Activated CD4-positive, alpha-beta T cell treated with anti-CD3 and anti-CD28 coated beads for 24 hours (primary cell): Measurements from ENCODE around the gene TYROBP.

Experiments
- DNase-seq, 2 donors: peaks; one replicate each; pipeline ENCODE4 v3.0.0-alpha.2; 2020; ENCODE audit warnings: low read depth in 2 of 2

Gene TYROBP

DNA sequence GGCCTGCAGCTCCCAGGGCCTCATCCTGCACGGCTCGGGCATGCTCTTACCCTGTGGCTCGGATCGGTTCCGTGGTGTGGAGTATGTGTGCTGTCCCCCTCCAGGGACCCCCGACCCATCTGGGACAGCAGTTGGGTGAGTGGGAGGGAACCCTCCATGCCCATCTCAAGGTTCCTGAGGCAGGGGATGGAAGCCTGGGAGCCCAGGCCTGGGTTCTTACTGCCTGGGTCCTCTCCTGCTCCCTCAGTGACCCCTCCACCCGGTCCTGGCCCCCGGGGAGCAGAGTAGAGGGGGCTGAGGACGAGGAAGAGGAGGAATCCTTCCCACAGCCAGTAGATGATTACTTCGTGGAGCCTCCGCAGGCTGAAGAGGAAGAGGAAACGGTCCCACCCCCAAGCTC, 36.5 kb downstream of the TYROBP start:
- no peak for DNase-seq

DNA sequence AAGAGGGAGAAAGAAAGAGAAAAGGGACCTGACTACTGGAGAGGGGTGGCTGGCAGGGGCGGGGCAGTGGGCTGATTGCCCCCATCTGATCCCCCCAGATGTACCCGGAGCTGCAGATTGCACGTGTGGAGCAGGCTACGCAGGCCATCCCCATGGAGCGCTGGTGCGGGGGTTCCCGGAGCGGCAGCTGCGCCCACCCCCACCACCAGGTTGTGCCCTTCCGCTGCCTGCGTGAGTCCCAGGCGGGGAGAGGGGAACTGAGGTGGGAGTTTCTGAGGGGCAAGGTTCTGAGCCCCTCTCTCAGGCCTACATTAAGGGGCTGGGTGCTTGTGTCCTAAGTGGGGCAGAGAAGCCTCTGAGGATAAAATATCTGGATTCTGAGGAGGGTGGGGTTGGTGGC, 37.3 kb downstream of the TYROBP start:
- no peak for DNase-seq

DNA sequence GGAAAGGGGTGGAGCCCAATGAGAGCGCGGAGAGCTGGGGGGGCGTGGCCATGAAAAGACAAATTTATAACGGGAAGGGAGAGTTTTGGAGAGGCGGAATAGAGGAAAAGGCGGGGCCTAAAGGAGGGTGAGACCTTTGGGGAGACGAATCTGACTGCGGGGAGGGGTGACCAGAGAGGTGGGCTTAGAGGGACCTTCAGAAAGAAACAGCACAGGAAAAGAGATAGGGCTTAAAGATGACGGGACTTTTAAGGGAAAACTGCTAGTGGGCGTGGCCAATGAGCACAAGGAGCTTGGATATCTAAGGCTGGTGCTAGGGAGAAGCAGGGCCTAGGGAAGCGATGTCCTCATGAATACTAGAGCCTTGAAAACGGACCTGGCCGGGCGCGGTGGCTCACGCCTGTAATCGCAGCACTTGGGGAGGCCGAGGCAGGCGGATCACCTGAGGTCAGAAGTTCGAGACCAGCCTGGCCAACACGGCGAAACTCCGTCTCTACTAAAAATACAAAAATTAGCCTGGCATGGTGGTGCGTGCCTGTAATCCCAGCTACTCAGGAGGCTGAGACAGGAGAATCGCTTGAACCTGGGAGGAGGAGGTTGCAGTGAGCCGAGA, 37.9 kb downstream of the TYROBP start:
- peak in 1 of 2 donors; percentile 42 for DNase-seq

DNA sequence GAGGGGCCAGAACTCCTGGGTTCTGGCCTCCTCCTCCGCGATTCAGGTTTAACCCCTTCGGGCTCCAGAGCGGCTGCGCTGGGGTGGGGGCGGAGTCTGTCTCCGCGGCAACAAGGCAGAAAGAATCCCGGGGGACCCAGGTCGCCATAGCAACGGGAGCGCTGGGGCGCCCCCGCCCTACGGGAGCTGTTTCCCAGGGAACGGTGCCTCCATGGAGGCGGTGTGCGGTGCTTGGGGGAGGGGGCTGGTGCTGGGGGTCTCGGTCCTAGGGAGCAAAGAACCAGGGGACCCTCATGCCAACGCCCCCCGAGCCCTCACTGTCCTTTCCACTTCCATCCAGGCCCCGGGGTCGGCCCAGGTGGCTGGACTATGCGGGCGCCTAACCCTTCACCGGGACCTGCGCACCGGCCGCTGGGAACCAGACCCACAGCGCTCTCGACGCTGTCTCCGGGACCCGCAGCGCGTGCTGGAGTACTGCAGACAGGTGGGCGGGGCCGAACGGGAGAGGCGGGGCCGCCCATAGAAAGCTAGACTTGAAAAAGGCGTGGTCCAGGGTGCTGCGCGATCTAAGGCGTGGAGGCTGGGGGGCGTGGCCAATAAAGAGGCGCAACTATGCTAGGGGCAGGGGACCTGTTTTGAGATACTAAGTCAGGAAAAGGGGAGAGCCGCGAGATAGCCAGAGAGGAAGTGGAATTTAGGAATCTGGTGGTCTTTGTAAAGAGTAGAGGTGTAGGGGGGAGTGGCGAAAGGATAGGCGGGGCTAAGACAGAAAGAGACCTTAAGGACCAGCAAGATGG, 38.6 kb downstream of the TYROBP start:
- DNase-seq, result peak; percentile 66 to 79

DNA sequence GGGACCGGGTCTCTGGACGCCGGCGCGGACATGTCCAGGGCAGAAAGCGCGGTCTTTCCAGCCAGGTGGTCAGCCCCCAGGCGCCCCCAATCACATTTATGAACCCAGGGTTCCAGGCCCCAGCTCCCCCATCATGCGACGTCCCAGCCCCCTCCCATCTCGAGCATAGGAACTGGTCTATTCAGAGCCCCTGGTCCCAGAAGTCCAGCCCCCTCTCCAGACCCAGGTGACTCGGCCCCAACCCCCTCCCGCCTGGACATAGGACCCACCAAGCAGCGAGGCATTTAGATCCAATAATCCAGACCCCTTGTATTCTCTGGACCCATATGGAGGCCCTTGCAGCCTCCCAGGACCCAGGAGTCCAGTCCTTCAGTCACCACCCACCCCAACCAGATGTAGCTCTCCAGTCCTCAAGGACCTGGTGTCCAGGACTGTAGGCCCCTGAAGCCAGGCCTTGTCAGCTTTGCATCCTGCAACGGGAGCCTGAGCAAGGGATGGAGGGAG, 39.2 kb downstream of the TYROBP start:
- DNase-seq, result no peak

DNA sequence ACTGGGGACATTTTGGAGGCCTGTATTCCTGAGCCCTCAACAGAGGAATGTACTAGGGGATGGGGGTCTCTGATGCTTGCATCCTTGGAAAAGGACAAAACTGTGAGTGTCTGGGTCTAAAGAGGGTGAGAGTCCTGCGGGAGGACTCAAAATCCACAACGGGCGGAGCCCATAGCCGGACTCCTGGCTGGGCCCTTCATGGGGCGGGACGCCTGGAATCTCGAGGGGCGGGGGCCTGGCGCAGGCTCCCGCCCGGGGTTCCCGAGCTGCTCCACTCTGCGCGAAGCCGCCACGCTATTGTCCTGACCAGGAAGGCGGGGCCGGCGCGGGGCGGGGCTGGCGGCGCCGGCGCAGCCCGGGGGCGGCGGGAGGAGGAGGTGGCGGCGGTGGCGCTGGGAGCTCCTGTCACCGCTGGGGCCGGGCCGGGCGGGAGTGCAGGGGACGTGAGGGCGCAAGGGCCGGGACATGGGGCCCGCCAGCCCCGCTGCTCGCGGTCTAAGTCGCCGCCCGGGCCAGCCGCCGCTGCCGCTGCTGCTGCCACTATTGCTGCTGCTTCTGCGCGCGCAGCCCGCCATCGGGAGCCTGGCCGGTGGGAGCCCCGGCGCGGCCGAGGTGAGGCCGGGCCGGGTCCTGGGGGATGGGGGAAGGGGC, 39.8 kb downstream of the TYROBP start, which contains the start of gene APLP1:
Gene APLP1, plus strand, starts transcription at position 403 of the 651 bp plus-strand sequence. Its CDS starts 63 bp downstream, at position 466.
- DNase-seq, result peak; percentile 60 to 63

- DNase-seq, result no peak
These were observed 45.1 kb downstream of the TYROBP start for GRCh38 chr19:35863018-35863417.

DNA sequence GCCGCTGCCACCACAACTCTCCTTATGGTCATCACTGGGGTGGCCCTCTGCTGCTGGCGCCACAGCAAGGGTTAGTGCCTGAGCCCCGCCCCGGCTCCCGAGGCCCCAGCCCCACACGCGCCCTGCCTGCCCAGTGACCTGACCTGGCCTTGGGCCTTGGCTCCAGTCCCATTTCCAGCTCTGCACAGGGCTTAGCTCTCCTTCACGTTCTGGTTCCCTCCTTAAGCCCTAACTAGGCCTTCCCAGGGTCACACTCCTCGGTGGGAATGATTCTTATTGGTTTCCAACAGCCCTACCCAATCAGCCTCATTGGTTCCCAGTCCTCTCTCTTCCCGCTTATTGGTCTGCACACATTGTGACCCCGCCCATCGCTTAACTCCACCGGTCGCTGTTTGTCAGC, 45.6 kb downstream of the TYROBP start:
- DNase-seq, result no peak

DNA sequence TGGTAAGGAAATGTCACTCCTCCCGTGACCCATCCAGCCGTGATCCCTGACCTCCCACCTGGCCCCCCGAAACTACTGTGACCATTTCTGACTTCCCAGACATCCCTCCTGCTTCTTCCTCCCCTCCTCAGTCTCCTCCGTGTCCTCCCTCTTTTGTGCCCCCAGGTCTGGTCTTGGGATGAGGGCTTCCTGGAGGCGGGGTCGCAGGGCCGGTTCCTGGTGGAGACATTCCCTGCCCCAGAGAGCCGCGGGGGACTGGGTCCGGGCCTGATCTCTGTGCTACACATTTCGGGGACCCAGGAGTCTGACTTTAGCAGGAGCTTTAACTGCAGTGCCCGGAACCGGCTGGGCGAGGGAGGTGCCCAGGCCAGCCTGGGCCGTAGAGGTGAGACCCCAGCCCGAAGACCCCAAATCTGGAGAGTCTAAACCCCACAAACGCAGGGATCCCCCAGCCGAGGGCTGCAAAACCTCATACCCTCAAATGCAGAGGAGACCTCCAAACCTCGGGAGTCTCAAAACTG, 46.4 kb downstream of the TYROBP start:
- no peak for DNase-seq

GRCh38 chr19:35860818-35861639, 47.1 kb downstream of the TYROBP start:
- DNase-seq, result no peak

GRCh38 chr19:35860436-35860817, 47.7 kb downstream of the TYROBP start:
- no peak for DNase-seq

GRCh38 chr19:35859414-35859813, 48.7 kb downstream of the TYROBP start:
- no peak for DNase-seq

GRCh38 chr19:35858311-35858710, 49.8 kb downstream of the TYROBP start:
- no peak for DNase-seq

DNA sequence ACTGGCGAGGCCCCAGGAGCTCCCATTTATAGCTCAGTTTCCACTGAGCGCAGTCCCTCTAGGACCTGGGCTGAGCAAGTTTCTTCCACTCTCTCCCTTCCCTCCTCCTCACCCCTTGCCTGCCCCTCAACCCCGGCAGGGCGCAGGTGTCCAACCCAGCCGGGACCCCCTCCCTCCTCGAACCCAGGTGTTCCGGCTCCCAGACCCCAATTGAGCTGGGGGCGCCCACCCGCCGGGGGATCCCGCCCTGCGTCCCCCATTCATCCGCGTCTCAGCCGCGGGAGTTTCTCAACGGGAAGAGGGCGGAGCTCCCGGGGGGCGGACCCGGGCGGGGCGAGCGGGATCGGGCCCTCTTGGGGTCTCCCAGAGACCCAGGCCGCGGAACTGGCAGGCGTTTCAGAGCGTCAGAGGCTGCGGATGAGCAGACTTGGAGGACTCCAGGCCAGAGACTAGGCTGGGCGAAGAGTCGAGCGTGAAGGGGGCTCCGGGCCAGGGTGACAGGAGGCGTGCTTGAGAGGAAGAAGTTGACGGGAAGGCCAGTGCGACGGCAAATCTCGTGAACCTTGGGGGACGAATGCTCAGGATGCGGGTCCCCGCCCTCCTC, 51.4 kb downstream of the TYROBP start, which contains the start of gene KIRREL2:
Gene KIRREL2, plus strand, starts transcription at position 366 of the 604 bp plus-strand sequence. Its CDS starts 209 bp downstream, at position 575.
- DNase-seq, result no peak
